Lower leg skin (tissue), 3 donors: ENCODE measurements around the gene HRH1.

Source experiments
- POLR2A ChIP-seq, 2 donors: fragments of 450-650 bp; IDR thresholded peaks; one replicate each; pipeline ENCODE4 v1.6.1; 2016 to 2017; ENCODE audit warnings: antibody characterized with exemption in 2 of 2, mild to moderate bottlenecking in 1 of 2, moderate library complexity in 1 of 2
- TF ChIP-seq, protein P1 (sequence below), 3 donors: fragments of 450-650 bp; IDR thresholded peaks; one replicate each; pipeline ENCODE4 v1.5.1; 2016; ENCODE audit warnings: antibody characterized with exemption in 3 of 3, mild to moderate bottlenecking in 3 of 3, moderate library complexity in 2 of 3

DNA sequence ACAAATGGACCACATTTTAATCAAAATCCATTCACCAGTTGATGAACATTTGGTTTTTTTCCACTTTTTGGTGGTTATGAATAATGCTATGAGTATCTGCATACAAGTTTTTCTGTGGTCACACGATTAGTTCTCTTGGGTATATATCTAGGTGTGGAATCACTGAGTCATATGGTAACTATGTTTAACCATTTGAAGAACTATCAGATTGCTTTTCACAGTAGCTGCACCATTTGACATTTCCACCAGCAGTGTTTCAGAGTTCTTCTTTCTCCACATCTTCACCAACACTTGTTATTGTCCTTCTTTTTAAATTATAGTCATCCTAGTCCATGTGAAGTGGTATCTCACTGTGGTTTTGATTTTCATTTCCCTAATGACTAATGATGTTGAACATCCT, 84.6 kb downstream of the HRH1 start:
- TF ChIP-seq, protein P1, sequence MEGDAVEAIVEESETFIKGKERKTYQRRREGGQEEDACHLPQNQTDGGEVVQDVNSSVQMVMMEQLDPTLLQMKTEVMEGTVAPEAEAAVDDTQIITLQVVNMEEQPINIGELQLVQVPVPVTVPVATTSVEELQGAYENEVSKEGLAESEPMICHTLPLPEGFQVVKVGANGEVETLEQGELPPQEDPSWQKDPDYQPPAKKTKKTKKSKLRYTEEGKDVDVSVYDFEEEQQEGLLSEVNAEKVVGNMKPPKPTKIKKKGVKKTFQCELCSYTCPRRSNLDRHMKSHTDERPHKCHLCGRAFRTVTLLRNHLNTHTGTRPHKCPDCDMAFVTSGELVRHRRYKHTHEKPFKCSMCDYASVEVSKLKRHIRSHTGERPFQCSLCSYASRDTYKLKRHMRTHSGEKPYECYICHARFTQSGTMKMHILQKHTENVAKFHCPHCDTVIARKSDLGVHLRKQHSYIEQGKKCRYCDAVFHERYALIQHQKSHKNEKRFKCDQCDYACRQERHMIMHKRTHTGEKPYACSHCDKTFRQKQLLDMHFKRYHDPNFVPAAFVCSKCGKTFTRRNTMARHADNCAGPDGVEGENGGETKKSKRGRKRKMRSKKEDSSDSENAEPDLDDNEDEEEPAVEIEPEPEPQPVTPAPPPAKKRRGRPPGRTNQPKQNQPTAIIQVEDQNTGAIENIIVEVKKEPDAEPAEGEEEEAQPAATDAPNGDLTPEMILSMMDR (IDR thresholded peaks at IDR 0.05): no peak
- TF ChIP-seq POLR2A (IDR thresholded peaks at IDR 0.05): no peak
